ENCODE data around the gene APPBP2.

GRCh38 chr17:60415146-60415545 lies 110.9 kb downstream of the APPBP2 start:
- no peak for TF ChIP-seq CTCF (IDR thresholded peaks at IDR 0.05; ENCODE audit: control extremely low read depth in 1 of 3, insufficient read depth in 1 of 3, low read depth in 1 of 3, low read length in 3 of 3)
- TF ChIP-seq SUZ12 (IDR thresholded peaks at IDR 0.05; ENCODE audit: low read length) = no peak
- TF ChIP-seq ATF3 (IDR thresholded peaks at IDR 0.05; ENCODE audit: insufficient read depth, low read depth, low read length) = no peak
- no peak for TF ChIP-seq BRCA1 (IDR thresholded peaks at IDR 0.05; ENCODE audit: low read depth, low read length)
- TF ChIP-seq CBX8 (IDR thresholded peaks at IDR 0.05; ENCODE audit: borderline replicate concordance, low read depth, low read length) = no peak
- no peak for TF ChIP-seq MAX (IDR thresholded peaks at IDR 0.05)
- no peak for TF ChIP-seq POLR2A (IDR thresholded peaks at IDR 0.05; ENCODE audit: control extremely low read depth in 1 of 2, low read depth in 2 of 2, low read length in 2 of 2)
- TF ChIP-seq SP1 (IDR thresholded peaks at IDR 0.05; ENCODE audit: low read depth, low read length) = no peak

Measured in H1 (cell line).